G401 (cell line): ENCODE measurements around the gene CYGB. TPM values are rescaled to one million over a fixed set of nuclear protein-coding genes. Genes with fewer than 3 reads are reported as not detected.

Experiments used
- DNase-seq: peaks from one replicate; pipeline ENCODE4 v3.0.0-alpha.2; 2015; ENCODE audit warnings: low spot score
- in situ Hi-C: cut with HindIII; loops from 2 replicates; pipeline ENCODE4 v1.10.0; 2016; ENCODE audit warnings: low sequenced_read_pairs, mixed read lengths
- total RNA-seq: library from RNA; depleted of rRNA; stranded (reverse); fragments of >200 nt; shearing (Covaris generic); gene quantifications from 2 replicates; pipeline ENCODE4 v1.2.3, GENCODE V29; 2014

Gene CYGB
- total RNA-seq, 1 experiment from 2014 or later: 3.1 TPM

GRCh38 chr17:76556765-76557367, 19.4 kb upstream of the CYGB start:
- no peak for DNase-seq
- in situ Hi-C loops: no loop called here

- in situ Hi-C loops: no loop called here
- peak; percentile 97 for DNase-seq
Measured at GRCh38 chr17:76554131-76554530, 16.6 kb upstream of the CYGB start.

GRCh38 chr17:76553178-76553908, 15.8 kb upstream of the CYGB start:
- in situ Hi-C loops: no loop called here
- DNase-seq: no peak

GRCh38 chr17:76551685-76552084, 14.2 kb upstream of the CYGB start:
- in situ Hi-C loops: no loop called here

GRCh38 chr17:76550712-76551615, 13.5 kb upstream of the CYGB start:
- in situ Hi-C loops: no loop called here
- no peak for DNase-seq

More at GRCh38 chr17:76551685-76552084, 14.2 kb upstream of the CYGB start:
- DNase-seq: no peak

GRCh38 chr17:76549539-76549938, 12.0 kb upstream of the CYGB start:
- no peak for DNase-seq
- in situ Hi-C loops: no loop called here

GRCh38 chr17:76549215-76549518, 11.7 kb upstream of the CYGB start:
- in situ Hi-C loops: no loop called here
- no peak for DNase-seq

GRCh38 chr17:76548378-76549214, 11.1 kb upstream of the CYGB start:
- in situ Hi-C loops: no loop called here
- DNase-seq: no peak

- no peak for DNase-seq
- in situ Hi-C loops: no loop called here
Measured at GRCh38 chr17:76547642-76548202, 10.2 kb upstream of the CYGB start.

GRCh38 chr17:76547183-76547641, 9.7 kb upstream of the CYGB start:
- in situ Hi-C loops: no loop called here
- DNase-seq: peak; percentile 75

GRCh38 chr17:76546556-76547182, 9.2 kb upstream of the CYGB start:
- in situ Hi-C loops: no loop called here
- DNase-seq: no peak

- in situ Hi-C loops: no loop called here
- no peak for DNase-seq
Measured at GRCh38 chr17:76545918-76546555, 8.5 kb upstream of the CYGB start.

- in situ Hi-C loops: no loop called here
- DNase-seq: peak; percentile 80
Measured at GRCh38 chr17:76544546-76545365, 7.2 kb upstream of the CYGB start.

- DNase-seq: no peak
- in situ Hi-C loops: no loop called here
Measured at GRCh38 chr17:76543826-76544545, 6.5 kb upstream of the CYGB start.

- in situ Hi-C loops: no loop called here
- DNase-seq: no peak
Measured at GRCh38 chr17:76543482-76543825, 5.9 kb upstream of the CYGB start.

GRCh38 chr17:76542984-76543383, 5.5 kb upstream of the CYGB start:
- in situ Hi-C loops: no loop called here

GRCh38 chr17:76542566-76542971, 5.1 kb upstream of the CYGB start:
- no peak for DNase-seq
- in situ Hi-C loops: no loop called here

More at GRCh38 chr17:76542984-76543383, 5.5 kb upstream of the CYGB start:
- no peak for DNase-seq
